Stimulated activated CD8-positive, alpha-beta memory T cell treated with anti-CD3 and anti-CD28 coated beads, Interleukin-12 subunit alpha, Interleukin-12 subunit beta, amount 100 ng/mL, for 1 hour (primary cell): Measurements from ENCODE around the gene WNT9A.
"Not testable (repeated sequence)": the region's sequence is repeated elsewhere in the genome, so short reads cannot be mapped to it uniquely, and the experiment has no call there.

Experiments used
- DNase-seq: peaks from one replicate; pipeline ENCODE4 v3.0.0-alpha.2; 2020; ENCODE audit warnings: low read depth

The WNT9A gene

GRCh38 chr1:227910511-227911153 is 37.1 kb downstream of the WNT9A start:
- DNase-seq, result no peak

GRCh38 chr1:227909923-227910328 is 37.8 kb downstream of the WNT9A start:
- DNase-seq, result not testable (repeated sequence)

- DNase-seq, result no peak
These were observed 38.5 kb downstream of the WNT9A start for GRCh38 chr1:227909188-227909587.

GRCh38 chr1:227908359-227908758 is 39.4 kb downstream of the WNT9A start:
- DNase-seq, result no peak

- DNase-seq, result no peak
These were observed 40.2 kb downstream of the WNT9A start for GRCh38 chr1:227907439-227908015.

- DNase-seq, result no peak
These were observed 41.1 kb downstream of the WNT9A start for GRCh38 chr1:227906550-227907071.

- DNase-seq, result no peak
These were observed 41.9 kb downstream of the WNT9A start for GRCh38 chr1:227905573-227906487.

- no peak for DNase-seq
These were observed 43.0 kb downstream of the WNT9A start for GRCh38 chr1:227904541-227905335.

GRCh38 chr1:227903614-227904501 is 43.9 kb downstream of the WNT9A start:
- DNase-seq, result no peak

GRCh38 chr1:227903061-227903521 is 44.6 kb downstream of the WNT9A start:
- DNase-seq, result no peak

GRCh38 chr1:227902641-227902990 is 45.1 kb downstream of the WNT9A start:
- DNase-seq, result no peak

- DNase-seq, result no peak
These were observed 45.7 kb downstream of the WNT9A start for GRCh38 chr1:227901906-227902640.

- no peak for DNase-seq
These were observed 46.4 kb downstream of the WNT9A start for GRCh38 chr1:227901239-227901905.

- DNase-seq, result no peak
These were observed 47.1 kb downstream of the WNT9A start for GRCh38 chr1:227900571-227901051.

GRCh38 chr1:227899820-227900449 is 47.8 kb downstream of the WNT9A start:
- DNase-seq, result no peak

- no peak for DNase-seq
These were observed 48.5 kb downstream of the WNT9A start for GRCh38 chr1:227899141-227899819.

GRCh38 chr1:227898502-227899140 is 49.1 kb downstream of the WNT9A start:
- DNase-seq, result no peak
